Transverse colon (tissue), 4 donors: ENCODE measurements around the gene JARID2. TPM values are rescaled to one million over a fixed set of nuclear protein-coding genes. Genes with fewer than 3 reads are reported as not detected.
A peak's percentile ranks its signal among the peaks of the same experiment; 100 is the strongest.

Source experiments
- DNase-seq: peaks from one replicate; pipeline ENCODE4 v3.0.0-alpha.2; 2019
- H3K27ac ChIP-seq, 4 donors: fragments of 200-600 bp; sonication (generic); 2 replicates each; pipeline ENCODE4 v1.5.1; 2016 to 2018; ENCODE audit warnings: inconsistent platforms in 4 of 4
- H3K27me3 ChIP-seq: fragments of 200-600 bp; sonication (generic); 2 replicates; pipeline ENCODE4 v1.5.1; 2017; ENCODE audit warnings: inconsistent platforms
- H3K36me3 ChIP-seq, 4 donors: fragments of 200-600 bp; sonication (generic); 2 replicates each; pipeline ENCODE4 v1.5.1; 2017 to 2019; ENCODE audit warnings: inconsistent platforms in 4 of 4
- H3K4me1 ChIP-seq, 4 donors: fragments of 200-600 bp; sonication (generic); 2 replicates each; pipeline ENCODE4 v1.5.1; 2017 to 2020; ENCODE audit warnings: inconsistent platforms in 4 of 4
- H3K4me3 ChIP-seq, 4 donors: fragments of 200-600 bp; sonication (generic); 1 replicate in 1 of 4; 2 replicates in 3 of 4; pipeline versions ENCODE4 v1.5.1 to v1.6.1; 2017 to 2019; ENCODE audit warnings: inconsistent platforms in 4 of 4
- H3K9me3 ChIP-seq, 2 donors: fragments of 200-600 bp; sonication (generic); 2 replicates each; pipeline ENCODE4 v1.5.1; 2017 to 2019; ENCODE audit warnings: inconsistent platforms in 2 of 2
- CTCF ChIP-seq, 5 experiments: fragments of 200-600 bp in 3 of 5; fragments of 450-650 bp in 2 of 5; sonication (generic) in 3 of 5; IDR thresholded peaks; 1 replicate in 2 of 5; 2 replicates in 3 of 5; pipeline ENCODE4 v1.5.1; 2016 to 2017; ENCODE audit warnings: antibody characterized with exemption in 5 of 5, inconsistent platforms in 3 of 5, mild to moderate bottlenecking in 2 of 5, moderate library complexity in 1 of 5
- EP300 ChIP-seq: sonication (generic); formaldehyde crosslinking; IDR thresholded peaks from one replicate; pipeline ENCODE4 v1.6.1; 2017; ENCODE audit warnings: antibody characterized with exemption, low read depth
- POLR2A ChIP-seq: fragments of 450-650 bp; IDR thresholded peaks from one replicate; pipeline ENCODE4 v1.6.1; 2016; ENCODE audit warnings: antibody characterized with exemption, mild to moderate bottlenecking, moderate library complexity
- POLR2AphosphoS5 ChIP-seq, 3 donors: sonication (generic); formaldehyde crosslinking; IDR thresholded peaks; one replicate each; pipeline ENCODE4 v1.6.1; 2016; ENCODE audit warnings: antibody characterized with exemption in 3 of 3
- WGBS, 2 donors: methylation state at CpG; one replicate each; pipeline ENCODE4 v1.1.5; 2018; ENCODE audit warnings: low coverage in 1 of 2; 5-methylcytosine and 5-hydroxymethylcytosine counted together
- in situ Hi-C, 4 donors: fragments of 200-750 bp; cut with MboI; loops; one replicate each; pipeline versions ENCODE4 v1.15.0 to v1.15.1; 2017; ENCODE audit warnings: low sequenced_read_pairs in 3 of 4, low pct_ligation_motif_present in 1 of 4, low pct_unique_long_range_greater_than_20kb in 1 of 4
- intact Hi-C: fragments of 100-400 bp; cut with DNase I; formaldehyde crosslinking; loops from one replicate; pipeline ENCODE4 v1.15.1; 2023; ENCODE audit warnings: low total_unique reads
- total RNA-seq, 4 donors: library from RNA; depleted of rRNA; stranded (reverse); fragments of >200 nt; gene quantifications; one replicate each; pipeline ENCODE4 v1.1.0, GENCODE V29; 2016

JARID2 gene
- total RNA-seq, 4 donors from 2014 or later: 9.4 to 18.7 (median 10.9) TPM

- in situ Hi-C loops (loop anchor here in 1 of 4 donors (25.0 kb wide), 1 partner anchor 170 kb away; no protein-coding TSS in a partner anchor), intact Hi-C loops (no loop called here)
- Histone ChIP-seq H3K27me3 (no peaks in the 10 kb centered on the region), H3K4me1 (peaks cover 16 to 74% (median 46%) of the 10 kb centered on the region in 4 donors), H3K27ac (no peak overlapping the region), H3K9me3 (no peaks in the 10 kb centered on the region), H3K36me3 (no peaks in the 10 kb centered on the region), H3K4me3 (no peak overlapping the region)
- WGBS, 2 donors: 91 to 95% methylated on average over 1 to 2 of the region's 2 CpGs
- no peak for DNase-seq
- TF ChIP-seq POLR2A (no peak), CTCF (IDR thresholded peaks at IDR 0.05) (no peak), POLR2AphosphoS5 (IDR thresholded peaks at IDR 0.05) (no peak), EP300 (no peak)
These were observed 21.4 kb downstream of the JARID2 start for GRCh38 chr6:15267221-15267620.

- peaks cover 16 to 71% (median 46%) of the 10 kb centered on the region in 4 donors for H3K4me1 ChIP-seq
- H3K27me3 ChIP-seq: no peaks in the 10 kb centered on the region
- no peak for DNase-seq
- H3K9me3 ChIP-seq: no peaks in the 10 kb centered on the region
- WGBS, 2 donors: 70 to 88% methylated on average over 3 to 10 of the region's 10 CpGs
- TF ChIP-seq POLR2A (no peak), EP300 (no peak), CTCF (IDR thresholded peaks at IDR 0.05) (no peak), POLR2AphosphoS5 (IDR thresholded peaks at IDR 0.05) (no peak)
- no peaks in the 10 kb centered on the region for H3K36me3 ChIP-seq
- H3K4me3 ChIP-seq: no peak overlapping the region
- in situ Hi-C loops (loop anchor here in 1 of 4 donors (25.0 kb wide), 1 partner anchor 169 kb away; no protein-coding TSS in a partner anchor), intact Hi-C loops (no loop called here)
- peak overlapping the region in 3 of 4 donors; percentile 19 to 52 (median 29) for H3K27ac ChIP-seq
These were observed 22.5 kb downstream of the JARID2 start for GRCh38 chr6:15268137-15268908.

- WGBS, 2 donors: 75 to 76% methylated on average over 3 to 4 of the region's 4 CpGs
- no peak overlapping the region for H3K4me3 ChIP-seq
- peak overlapping the region in 3 of 4 donors; percentile 19 to 52 (median 29) for H3K27ac ChIP-seq
- no peaks in the 10 kb centered on the region for H3K27me3 ChIP-seq
- no peak for TF ChIP-seq POLR2A
- TF ChIP-seq EP300: no peak
- no peak for TF ChIP-seq POLR2AphosphoS5 (IDR thresholded peaks at IDR 0.05)
- no peak for TF ChIP-seq CTCF (IDR thresholded peaks at IDR 0.05)
- H3K9me3 ChIP-seq: no peaks in the 10 kb centered on the region
- in situ Hi-C loops: loop anchor here in 1 of 4 donors (25.0 kb wide), 1 partner anchor 168 kb away; no protein-coding TSS in a partner anchor
- intact Hi-C loops: no loop called here
- H3K4me1 ChIP-seq: peaks cover 16 to 66% (median 46%) of the 10 kb centered on the region in 4 donors
- DNase-seq: no peak
- H3K36me3 ChIP-seq: no peaks in the 10 kb centered on the region
These were observed 23.1 kb downstream of the JARID2 start for GRCh38 chr6:15269011-15269410.

- in situ Hi-C loops (loop anchor here in 1 of 4 donors (25.0 kb wide), 1 partner anchor 168 kb away; no protein-coding TSS in a partner anchor), intact Hi-C loops (no loop called here)
- TF ChIP-seq CTCF (IDR thresholded peaks at IDR 0.05) (no peak), POLR2AphosphoS5 (IDR thresholded peaks at IDR 0.05) (no peak), EP300 (no peak), POLR2A (no peak)
- H3K27ac ChIP-seq: peak overlapping the region in 2 of 4 donors; percentile 29 to 52
- H3K4me3 ChIP-seq: no peak overlapping the region
- H3K4me1 ChIP-seq: peaks cover 15 to 66% (median 44%) of the 10 kb centered on the region in 4 donors
- no peak for DNase-seq
- H3K9me3 ChIP-seq: no peaks in the 10 kb centered on the region
- H3K27me3 ChIP-seq: no peaks in the 10 kb centered on the region
- WGBS, 2 donors: 76% methylated on average over 1 of the region's 1 CpG; no CpG with 5 or more reads in 1 of the 2 donors
- no peaks in the 10 kb centered on the region for H3K36me3 ChIP-seq
These were observed 23.8 kb downstream of the JARID2 start for GRCh38 chr6:15269619-15270018.
